Hypothalamus (tissue), 51 donors: ENCODE results near the gene TFAP2B.

Experiments used
- DNase-seq, 51 donors: peaks; one replicate each; lab custom pipeline; 2025; lab: John Stamatoyannopoulos, UW

The TFAP2B gene

GRCh38 chr6:50823094-50823920 is 4.6 kb downstream of the TFAP2B start:
- no peak for DNase-seq

DNA sequence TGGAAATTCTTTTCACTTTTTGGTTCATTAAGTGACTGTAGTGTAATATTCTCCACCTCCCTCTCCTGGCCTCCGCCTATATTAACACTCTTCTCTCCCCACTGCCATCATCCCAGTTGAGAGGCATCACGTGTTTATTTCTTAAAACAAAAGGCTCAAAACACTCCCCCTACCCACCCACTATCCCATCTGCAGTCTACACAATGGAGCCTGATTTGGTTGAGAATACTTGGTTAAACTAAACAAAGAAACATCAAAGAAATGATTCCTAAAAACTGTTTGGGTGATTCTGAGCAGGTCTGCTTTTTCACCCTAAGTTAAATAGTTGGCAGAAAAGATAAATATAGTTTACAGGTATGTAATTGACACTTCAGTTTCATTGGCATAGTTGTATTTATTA is 5.9 kb downstream of the TFAP2B start:
- DNase-seq = no peak

GRCh38 chr6:50825375-50826036 is 6.8 kb downstream of the TFAP2B start:
- DNase-seq = no peak

DNA sequence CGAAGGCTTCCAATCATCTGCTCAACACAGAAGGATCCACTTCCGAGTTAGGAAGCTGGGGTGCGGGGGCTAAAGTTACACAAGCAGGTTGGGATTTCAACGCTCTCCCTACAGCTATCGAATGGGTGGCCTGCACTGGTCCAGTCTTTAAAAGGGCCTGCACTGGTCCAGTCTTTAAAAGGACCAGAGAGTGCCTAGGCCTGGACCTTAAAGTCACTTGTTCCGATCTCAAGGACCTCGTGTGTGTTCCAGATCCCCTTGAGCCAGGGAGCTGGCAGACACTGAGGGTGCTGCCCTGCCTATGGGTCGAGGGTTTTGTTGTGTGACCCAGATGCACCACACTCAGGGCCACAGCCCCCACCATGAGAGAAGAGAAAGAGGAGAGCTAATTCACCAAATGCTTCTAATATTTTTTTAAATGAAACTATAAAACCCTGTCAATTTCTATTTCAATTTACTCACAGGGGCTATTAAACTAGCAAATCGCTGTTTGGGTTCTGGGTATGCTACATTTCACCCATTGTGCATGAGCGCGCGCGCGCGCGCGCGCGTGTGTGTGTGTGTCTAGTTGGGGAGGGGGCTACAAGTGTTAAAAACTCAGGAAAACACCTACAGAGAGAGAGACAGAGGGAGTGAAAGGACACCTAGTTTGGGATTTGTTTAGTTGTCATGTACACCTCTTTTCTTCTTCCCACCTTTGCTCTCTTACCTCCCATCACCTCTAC is 7.5 kb downstream of the TFAP2B start:
- no peak for DNase-seq

DNA sequence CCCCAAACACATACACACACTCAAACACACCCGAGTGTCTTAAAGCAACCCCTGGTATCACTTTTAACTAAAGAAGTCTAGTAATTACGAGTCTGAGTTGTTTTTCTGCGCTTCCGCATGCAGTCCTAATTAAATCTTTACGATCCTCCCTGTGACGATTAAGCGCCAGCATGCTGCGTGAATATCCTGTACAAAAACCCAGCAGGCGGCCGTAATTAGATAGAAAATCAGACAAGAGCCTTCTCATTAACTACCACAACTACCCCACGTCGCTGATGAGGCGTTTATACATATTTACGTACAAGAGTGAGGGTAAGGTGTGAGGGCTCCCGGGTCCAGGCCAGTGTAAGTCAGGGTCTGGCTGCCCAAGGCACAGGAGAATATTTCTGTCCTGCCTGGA is 8.1 kb downstream of the TFAP2B start:
- DNase-seq = no peak

DNA sequence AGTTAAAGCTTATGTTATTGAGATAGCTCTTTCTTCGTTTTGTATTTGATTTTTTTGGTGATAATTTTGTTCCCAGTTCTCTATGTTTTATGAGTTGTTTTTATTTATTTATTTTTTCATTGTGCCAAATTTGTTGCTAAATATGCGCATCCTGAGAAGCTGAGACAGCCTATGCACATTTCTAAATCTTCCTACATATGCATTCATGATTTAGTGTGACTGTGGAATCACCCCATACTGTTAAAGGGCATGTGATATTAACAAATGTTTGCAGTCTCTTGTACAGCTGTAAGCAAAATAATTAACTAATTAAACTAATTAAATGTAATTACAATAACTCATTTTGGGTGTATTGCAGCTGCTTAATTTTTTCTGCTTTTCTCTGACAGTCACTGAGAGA is 10.4 kb downstream of the TFAP2B start:
- DNase-seq = no peak

GRCh38 chr6:50829898-50830444 is 11.3 kb downstream of the TFAP2B start:
- no peak for DNase-seq

DNA sequence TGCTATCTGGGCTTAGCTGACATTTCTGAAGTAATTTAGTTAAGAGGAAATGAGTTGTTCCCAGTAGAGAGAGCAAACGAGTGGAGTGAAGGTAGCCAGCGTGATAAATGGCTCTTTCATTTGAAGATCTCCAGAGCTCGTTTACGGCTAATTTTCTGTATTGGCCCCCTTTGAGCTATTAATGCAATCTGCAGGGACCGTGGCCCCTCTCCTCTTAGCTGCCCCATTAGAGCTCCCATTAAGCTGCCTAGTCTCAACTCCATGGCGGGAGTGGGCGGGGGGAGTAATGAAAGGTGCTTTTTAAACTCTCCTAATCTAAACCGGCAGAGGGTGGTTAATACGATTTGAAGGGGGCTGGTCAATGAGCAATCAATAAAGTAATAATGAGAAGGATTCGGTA is 12.5 kb downstream of the TFAP2B start:
- no peak for DNase-seq

DNA sequence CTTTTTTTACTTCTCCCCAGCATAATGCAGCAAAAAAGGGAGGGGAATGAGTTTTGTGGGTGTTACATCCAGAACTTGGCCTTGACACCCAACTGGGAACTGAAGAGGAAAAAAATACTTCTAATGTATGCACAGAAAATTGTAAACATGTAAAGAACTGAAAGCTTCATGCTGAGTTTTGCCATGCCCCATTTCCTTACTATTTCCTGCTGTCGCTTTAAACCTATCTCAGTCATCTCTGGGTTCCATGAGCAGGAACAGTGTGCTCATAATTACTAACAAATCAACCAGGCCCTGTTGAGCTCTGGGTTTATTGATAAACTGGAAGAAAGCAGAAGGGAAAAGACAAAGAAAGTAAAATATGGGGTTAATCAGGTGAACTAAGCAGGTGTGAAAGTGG is 14.2 kb downstream of the TFAP2B start:
- no peak for DNase-seq

DNA sequence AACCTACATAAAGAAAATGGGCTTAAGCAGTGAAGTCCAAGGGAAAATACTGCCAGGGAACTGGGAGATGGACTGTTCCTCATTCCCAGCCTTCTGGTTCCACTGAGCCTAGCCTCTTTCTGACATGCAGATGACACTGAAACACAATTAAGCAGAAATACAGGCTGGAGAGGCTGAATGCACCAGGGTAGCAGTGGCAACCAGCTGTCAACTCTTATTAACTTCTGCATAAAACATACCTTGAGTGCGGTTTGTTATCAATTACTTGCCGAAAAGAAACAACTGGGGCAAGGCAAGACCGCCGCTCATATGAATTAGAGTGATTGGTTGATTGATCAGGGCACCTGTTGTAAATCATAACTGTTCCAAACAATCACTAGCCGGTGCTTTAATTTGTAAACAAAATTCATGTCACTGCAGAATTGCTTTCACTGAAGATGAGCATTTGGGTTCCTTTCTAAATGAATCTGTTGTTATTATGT is 16.3 kb downstream of the TFAP2B start:
- DNase-seq = no peak

GRCh38 chr6:50836231-50836630 is 17.6 kb downstream of the TFAP2B start:
- DNase-seq = no peak

DNA sequence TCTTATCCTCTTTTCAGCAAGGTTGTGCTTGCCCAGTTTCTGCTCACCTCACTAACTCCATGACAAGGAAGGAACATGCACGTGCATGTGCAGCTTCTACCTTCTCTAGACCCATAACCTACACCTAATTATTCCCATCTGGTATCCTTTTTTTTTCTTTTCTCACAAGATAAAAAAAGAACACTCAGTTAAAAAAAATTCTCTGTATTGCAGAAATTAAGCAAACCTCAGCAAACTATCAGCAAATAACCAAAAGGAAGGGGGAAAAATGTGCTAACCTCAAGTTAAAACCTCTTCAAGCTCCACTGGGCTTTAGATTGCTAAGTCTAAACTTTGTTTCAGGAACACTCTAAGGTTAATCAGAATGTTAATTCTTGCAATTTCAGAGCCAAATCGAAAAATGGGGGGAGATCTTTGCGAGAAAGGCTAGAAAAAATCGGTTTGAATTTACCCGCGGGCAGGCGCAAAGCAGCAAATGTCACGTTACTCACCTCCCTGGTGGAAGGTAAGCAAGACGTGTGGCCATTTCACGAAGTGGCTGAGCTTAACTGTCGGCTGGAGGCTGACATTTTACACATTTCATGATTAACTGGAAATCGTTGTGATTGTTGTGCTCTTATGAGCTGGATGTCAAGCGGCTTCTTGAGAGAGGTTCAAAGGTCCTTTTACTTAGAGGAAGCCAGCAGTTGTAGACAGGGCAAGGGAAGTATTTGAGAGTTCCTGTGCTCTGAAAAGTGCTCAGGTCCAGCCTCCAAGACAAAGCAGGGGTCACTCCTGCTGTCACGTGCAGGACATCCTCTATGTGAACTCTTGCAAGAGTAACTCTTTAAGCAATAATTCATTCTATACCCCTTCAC is 19.1 kb downstream of the TFAP2B start:
- DNase-seq = no peak

DNA sequence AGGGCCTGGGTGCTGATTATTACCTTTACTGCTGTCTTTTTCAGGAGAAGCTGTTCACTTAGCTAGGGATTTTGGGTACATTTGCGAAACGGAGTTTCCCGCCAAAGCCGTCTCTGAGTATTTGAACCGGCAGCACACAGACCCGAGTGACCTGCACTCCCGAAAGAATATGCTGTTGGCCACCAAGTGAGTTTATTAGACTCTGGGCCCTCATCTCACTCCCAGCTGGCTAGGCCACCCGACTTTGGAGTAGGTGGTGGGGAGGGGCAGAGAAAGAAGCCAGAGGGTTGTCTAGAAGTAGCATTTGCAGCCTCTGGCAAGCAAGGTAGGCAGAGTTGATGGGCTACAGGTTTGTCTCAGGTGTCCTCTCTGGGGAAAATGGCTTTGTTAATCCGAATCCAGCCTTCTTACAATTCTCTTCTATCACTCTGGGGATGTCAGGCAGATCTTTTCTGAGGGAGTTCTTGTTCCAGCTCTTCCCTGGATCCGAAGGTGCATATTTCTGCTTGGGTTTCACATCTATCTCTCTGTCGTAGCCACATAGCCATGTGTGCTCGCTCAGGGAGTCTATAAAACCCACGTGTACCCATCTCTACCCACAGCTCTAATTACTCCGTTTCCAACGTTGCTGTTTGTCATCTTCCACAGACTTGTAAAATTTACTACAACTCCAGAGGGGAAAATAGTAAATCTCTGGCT is 21.6 kb downstream of the TFAP2B start:
- no peak for DNase-seq

- no peak for DNase-seq
These were observed 22.1 kb downstream of the TFAP2B start for GRCh38 chr6:50840811-50841192.

DNA sequence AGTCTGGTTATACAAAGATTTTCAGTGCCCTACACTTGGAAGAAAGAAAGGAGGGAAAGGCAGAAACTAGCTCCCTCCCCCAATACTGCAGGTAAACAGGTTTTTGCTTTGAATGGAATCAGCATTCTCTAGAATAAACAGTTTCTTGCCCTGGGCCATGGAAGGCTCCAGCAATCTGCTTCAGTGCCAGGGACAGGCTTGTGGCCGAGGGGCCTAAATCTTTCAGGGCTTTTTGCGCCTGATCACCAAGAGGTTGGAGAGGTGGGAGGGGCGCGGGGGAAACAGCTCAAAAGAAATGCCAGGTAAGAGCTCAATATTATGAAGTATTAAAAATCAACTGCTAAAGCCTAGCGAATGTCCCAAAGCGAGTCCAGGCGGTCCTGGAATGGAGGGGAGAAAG is 23.8 kb downstream of the TFAP2B start:
- DNase-seq = no peak

DNA sequence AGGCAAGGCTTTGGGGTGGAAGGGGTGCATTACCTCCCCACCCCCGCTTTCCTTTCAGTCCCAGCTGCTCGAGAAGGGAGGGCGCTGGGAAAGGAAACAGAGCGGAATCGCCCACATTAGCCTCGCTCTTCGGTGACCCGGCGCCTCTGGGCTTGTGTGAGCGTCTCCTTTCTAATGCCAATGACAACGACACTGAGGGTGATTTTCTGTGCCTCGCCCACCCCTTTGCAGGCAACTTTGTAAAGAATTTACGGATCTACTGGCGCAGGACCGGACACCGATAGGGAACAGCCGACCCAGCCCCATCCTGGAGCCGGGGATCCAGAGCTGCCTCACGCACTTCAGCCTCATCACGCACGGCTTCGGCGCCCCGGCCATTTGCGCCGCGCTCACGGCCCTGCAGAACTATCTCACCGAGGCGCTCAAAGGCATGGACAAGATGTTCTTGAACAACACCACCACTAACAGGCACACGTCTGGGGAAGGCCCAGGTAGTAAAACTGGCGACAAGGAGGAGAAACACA is 24.3 kb downstream of the TFAP2B start:
- no peak for DNase-seq

DNA sequence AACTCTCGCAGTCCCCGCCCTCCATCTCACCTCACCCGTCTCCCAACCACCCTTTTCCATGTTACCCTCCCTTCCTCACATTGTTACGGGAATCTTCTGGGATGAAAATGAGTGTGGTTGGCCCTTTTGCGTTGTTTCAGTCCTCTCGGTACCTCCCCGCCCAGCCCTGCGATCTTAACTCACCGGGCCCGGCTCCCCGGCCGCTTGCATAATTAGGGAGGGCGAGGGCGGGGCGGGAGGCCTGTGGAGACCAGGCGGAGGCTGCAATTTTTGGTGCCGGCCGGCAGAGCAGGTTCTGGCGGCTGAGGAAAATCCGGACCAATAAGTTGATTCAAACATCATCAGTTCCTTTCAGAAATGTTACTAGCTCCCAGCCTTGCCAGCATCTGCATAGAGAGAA is 25.2 kb downstream of the TFAP2B start:
- no peak for DNase-seq

- no peak for DNase-seq
These were observed 26.9 kb downstream of the TFAP2B start for GRCh38 chr6:50845499-50846143.
